ENCODE results near the gene SLBP.

The SLBP gene

DNA sequence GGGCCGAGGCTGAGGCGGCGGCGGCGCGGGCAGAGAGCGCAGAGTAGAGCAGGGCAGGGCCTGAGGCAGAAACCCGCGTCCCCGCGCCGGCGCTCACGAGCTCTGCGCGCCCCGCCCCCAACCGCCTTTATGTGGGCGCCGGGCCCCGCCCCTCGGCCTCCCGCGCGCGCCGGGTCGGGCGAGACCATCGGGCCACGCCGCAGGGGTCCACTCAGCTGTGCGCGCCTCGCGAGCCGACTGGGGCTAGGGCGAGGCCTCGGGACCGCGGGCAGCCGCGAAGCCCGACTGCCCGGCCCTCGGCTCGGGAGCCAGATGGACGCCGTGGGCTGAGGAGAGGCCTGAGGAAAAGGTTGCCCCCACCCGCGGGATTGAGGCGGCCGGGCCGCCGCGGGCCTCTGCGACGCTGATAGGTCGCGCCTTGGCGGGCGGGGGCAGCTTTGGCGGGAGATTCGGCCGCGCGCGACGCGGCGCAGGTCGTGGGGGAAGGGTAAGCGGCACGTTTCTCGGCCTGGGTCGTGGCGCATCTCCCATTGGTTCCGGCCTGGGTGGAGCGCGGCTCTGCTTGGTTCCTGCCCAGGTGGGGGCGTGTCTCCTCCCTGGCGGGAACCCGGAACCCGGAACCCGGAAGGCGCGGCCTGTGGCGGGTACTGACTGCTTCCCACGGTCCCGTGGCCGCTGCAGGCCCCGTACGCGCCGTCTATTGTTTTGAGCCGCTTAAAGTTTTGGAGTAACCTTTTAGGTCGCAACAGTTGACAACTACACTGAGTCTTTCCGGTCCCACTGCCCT, at the start of gene SLBP:
TSS of gene SLBP (minus strand) at position 104 of the 787 bp plus-strand sequence. CDS start 131 bp downstream, outside the sequence.
- peak; percentile 99 for DNase-seq

DNA sequence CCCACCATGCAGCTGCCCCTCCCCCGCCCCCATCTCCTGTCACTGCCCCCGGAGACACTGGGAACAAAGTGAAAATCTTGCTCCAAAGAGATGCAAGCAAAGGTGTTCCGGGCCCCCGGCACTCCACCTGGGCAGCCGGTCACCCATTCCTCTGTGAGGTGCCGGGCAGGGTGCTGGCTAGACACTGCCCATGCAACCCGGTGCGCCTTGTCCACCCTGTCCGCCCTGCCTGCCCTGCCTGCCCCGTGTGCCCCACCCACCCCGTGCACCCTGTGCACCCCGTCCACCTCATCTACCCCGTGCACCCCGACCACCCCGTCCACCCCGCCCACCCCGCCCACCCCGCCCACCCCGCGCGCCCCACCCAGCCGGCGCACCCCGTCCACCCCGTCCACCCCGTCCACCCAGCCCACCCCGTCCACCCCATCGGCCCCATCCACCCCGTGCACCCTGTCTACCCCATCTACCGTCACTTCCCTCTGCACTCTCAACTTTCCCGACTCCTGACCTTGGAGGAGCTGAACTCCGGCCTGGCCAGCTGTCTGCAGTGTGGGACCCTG, 49.1 kb upstream of the SLBP start:
- no peak for DNase-seq

DNA sequence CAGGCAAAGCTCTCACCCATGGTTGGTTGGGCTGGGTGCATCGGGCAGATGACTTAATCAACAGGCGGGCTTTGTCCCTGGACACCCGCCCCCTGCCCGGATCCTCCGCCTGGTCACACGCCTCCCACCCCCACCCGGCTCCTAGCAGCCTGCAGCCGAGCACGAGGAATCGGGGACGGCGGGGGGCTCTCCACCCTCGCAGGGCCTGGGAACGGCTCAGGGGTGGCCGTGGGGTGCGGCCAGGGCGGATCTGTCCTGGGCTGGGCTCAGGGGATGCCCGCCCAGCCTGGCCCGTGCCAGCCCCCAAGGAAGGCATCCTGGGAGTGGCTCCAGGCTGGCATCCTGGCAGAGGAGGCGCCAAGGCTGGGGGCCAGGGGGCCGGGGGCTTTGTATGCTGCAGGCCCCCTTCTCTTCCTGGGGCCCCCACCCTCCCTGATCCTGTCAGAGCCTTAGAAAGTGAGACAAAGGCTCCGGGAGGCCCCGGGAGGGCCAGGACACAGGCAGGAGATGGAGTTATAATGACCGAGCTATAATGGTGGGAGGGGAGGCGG, 48.5 kb upstream of the SLBP start:
- no peak for DNase-seq

DNA sequence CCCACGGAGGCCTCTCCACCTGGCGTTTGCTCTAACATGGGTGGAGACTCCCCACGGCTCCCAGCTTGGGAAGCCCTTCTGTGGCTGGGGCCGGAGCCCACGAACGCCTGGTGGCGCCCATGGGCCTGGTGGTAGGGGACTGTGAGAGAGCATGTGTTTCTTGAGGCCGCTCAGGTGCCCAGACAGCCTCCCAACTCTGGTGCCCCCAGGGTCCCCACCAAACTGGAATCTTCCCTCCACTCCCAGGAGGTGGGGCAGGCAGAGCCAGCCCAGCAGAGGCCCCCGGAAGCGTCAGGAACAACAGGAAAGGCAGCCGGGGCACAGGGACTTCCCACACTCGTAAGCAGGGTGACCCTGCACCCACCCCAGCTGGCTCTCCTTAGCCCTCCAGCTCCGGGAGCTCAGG, 47.7 kb upstream of the SLBP start:
- DNase-seq = no peak

DNA sequence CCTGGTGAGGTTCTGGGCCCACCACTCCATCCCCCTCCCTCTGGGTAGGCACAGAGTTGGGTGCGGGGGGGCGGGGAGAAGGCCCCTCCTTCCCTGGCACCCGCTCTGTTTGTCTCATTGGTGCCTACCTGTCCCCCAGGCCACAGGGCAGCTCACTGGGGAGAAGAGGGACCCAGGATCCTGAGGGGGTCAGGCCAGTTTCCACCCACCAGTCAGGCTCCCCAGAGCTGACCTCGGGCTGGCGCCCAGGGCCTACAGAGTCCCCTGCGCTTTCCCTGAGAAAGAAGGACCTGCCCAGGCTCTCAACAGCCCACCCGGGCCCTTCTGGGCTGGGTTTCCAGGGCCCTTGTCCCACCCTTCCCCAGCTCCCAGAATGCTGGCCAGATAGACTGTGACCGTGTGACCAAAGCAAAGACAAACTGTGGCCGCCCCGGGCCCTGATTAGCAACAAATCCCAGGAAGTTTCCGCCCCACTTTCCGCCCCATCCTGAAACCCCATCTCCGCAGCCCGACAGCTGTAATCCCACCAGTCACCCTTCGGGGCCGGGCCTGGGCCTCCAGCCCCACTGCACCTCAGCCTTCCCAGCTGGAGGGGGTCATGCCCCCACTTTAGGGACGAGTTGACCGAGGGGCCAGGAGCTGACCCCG, 47.2 kb upstream of the SLBP start:
- no peak for DNase-seq

DNA sequence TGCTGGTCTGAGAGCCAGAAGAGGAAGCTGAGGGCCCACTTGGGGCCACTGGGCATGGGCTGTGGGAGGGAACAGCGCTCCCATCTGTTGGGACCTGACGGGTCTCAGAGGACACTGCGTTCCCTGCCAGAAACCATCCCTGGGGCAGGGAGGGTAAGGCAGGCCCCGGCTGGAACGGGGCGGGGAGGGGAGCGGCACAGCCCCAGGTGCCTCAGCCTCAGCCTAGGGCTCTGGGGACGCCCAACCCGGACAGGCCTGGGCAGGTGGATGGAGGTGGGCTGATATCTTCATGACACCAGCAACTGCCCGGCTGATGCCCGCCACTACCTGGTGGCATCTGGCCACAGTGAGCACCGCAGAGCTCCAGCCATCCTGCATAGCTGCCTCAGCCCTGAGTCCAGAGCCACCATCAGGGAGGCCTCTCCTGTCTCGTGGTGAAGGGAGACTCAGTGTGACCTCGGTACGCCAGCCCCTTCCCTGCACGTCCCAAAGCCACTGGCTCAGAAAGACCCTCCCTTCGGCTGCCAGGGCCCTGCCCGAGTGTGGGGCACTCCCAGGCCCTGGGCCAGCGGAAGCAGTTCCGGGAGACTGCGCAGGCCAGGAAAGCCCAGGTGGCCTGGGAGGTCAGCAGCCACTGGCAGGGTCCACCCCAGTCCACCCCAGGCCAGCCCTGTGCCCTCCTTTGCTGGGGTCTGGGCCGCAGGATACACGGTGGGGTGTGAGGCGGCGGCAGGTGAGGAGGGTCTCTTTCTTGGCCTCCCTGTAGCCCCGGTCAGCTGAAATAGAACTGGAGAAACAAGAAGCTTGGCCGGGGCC, 46.4 kb upstream of the SLBP start:
- no peak for DNase-seq

DNA sequence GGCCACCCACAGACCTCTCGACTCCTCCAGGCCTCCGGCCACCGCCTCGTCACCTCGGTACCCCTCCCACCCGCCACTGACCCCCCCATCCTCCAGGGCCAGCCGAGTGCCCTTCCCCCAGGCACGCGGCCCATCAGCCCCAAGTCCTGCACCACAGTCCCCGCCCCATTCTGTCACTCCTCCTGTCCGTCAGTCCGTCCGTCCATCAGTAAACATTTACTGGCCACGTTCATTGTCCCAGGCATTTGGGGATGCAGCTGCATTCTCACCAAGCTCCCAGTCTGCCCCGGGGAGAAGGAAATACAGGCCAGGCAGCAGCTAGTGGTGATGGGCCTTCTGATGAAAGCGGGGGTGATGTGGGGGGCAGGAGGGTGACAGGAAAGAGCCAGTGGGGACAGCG, 45.7 kb upstream of the SLBP start:
- DNase-seq = no peak

DNA sequence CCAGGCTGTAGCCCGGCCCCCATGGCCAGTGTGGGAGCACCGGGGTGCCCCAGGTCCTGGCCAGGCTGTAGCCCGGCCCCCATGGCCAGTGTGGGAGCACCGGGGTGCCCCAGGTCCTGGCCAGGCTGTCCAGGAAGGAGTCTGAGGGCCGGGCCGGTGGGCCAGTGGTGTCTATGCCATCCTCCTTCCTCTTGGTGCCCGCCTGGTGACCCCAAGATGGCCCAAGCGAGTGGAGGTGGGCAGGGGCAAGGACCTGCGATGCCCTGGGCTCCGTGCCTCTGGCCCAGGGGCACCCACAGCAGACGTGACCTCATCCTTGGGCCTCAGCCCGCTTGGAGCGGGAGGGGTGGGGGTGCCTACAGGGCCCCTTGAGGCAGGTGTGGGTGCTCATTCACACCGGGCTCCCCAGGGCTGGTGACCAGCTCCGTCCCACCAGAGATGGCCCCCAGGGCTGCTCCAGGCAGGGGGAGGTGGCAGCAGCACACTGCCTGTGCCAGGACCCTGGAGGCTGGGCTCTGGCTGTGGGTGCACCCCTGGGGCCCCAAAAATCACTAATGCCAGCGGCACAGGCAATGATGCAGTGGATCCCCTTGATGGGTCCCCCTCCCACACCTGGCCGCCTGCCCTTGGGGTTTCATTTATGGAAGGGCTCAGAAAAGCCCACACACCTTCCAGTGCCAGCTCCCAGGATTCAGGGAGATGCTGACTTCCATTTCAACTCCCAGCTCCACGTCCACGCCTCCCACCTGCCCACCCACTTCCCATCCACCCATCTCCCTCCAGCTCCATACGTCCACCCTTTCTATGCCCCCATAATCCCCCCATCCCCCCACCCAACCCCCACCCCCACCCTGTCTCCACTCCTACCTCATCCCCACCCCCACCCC, 45.0 kb upstream of the SLBP start:
- no peak for DNase-seq

DNA sequence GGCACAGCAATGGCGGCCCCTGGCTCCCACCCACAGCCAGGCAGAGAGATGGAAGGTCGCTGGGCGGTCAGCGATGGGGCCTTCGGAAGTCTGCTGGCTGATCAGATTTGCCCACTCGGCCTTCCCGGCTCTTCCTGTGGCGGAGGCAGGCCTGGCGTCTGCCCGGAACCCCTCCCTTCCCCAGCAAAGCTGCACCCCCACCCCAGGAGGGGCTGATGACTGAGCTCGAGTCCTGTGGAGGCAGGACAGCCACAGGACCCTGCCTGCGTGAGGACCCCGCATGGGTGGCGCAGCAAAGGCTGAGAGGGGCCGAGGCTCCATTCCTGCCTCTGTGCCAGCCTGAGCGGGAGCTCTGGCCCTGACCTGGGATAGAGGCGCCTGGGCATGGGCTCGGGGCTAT, 44.0 kb upstream of the SLBP start:
- no peak for DNase-seq

DNA sequence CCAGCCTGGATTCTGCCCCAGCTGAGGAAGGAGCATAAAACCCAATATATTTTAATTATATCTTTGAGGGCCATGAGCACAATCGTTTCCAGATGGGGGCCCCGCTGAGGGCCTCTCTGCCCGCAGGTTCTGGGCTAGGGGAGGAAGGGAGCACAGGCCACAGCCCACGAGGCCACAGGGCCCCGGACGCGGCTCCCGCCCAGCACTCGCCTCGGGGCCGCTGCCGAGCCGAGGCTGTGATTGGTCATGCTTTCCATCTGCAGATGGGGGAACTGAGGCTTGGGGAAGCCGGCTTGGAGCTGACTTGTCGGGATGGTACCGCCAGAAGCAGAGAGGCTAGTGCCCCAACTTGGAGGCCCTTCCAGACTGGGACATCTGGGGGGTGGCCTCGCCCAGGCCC, 43.2 kb upstream of the SLBP start:
- DNase-seq = no peak

DNA sequence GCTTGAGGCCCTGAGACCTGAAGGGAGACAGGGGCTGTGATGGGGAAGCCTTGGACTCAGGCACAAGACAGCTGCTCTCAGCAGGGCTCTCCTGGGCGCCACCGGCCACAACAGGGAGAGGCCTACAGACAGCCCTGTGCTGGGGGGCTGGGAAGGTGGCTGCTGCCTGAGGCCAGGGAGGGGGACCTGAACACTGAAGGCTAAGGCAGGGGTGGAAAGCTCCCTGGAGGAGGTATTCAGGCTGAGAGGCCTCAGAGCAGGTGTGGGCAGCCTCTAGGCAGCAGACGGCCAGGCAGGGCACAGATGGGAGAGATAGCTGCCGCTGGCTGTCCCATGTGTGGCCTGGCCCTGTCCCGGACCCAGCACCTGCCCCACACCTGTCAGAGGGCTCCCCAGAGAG, 42.2 kb upstream of the SLBP start:
- DNase-seq = no peak

DNA sequence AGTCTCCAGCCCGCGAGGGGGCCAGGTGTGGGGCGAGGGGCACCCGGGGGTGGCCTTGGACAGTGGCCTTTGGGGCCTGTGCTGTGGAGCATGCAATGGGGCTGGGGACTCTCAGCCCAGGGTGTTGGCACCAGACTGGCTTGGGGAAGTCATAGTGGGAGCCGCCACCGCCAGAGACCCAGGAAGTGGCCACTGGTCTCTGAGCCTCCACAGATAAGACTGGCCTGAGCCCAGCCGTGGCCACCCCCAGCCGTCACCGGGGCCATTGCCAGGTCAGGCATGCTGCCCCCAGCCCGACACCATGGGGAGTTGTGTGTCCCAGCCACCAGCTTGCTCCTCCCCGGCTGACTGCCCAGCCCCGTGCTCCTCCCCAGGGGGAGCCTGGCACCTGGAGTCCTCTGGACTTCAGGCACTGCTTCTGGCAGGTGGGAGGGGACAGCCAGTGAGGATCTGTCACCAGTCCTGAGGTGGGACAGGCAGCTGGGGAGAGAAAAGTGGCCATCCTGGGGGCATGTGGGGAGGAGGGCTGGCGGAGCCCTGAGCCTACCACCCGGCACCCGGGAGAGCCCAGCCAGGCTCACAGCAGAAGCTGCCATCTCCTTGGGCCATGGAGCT, 41.7 kb upstream of the SLBP start:
- no peak for DNase-seq

DNA sequence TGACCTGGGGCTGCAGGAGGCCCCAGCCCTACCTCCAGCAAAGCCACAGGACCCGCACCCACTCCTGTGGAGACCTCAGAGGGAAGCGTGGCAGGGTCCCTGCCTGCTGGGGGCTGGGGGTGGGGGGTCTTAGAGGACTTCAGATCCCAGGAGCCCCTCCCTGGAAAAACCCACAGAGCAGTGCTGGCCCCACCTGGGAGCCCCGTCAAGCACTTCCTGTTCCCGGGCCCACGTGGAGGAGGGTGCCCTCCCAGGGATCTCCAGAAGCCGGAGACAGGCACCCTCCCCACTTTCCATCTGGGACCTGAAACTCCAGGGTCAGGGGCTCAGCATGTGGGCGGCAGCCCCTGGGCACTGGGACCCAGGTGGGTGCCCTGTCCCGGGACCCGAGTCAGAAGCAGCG, 41.2 kb upstream of the SLBP start:
- no peak for DNase-seq

DNA sequence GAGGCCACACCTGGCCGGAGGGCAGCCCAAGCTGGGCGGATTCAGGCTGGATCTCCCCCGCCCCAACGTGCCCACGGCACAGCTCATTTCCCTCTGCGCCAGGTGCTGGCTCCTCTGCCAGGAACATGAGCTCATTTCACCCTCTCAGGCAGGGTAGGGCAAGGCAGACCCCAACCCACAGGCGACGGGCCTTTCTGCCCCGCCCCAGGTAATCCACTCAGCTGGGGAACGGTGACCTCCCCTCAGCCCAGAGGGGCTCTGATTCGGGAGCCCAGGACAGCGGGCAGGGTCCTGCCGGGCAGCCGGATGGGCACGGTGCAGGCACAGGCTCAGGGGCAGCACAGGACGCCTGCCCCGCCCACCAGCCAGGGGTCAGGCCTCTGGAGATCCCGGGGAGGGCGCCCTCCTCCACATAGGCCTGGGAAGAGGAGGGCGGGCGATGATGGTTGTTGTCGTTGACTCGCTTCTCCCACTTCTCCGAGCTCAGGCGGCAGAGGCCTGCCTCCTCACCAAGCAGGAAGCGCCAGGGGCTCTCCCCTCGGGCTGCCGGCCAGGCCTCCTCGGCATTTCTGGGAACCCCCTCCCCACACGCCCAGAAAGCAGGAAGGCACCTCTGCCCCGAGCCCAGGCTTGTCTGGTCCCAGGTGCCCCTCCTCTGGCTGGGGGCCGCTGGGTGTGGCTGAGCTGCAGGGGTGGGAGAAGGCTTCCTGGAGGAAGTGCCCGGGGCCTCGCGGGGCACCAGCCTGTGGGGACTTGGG, 40.3 kb upstream of the SLBP start:
- DNase-seq = no peak

DNA sequence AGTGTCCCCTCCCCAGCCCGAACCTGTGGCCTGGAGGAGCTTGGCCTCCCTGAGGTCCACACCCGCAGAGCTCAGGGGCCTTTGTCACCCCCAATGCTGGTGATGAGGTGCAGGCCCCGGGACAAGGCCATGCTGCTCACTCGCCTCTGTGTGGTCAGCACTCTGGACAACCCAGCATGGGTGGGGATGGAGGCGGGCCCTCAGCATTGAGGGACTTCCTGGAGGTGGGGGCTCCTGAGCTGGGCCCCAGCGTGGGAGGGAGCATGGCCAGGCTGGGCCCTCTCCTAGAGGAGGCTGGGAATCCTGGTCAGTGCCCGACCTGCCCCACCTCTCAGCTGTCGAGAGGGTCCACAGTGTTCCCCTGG, 39.8 kb upstream of the SLBP start:
- no peak for DNase-seq

DNA sequence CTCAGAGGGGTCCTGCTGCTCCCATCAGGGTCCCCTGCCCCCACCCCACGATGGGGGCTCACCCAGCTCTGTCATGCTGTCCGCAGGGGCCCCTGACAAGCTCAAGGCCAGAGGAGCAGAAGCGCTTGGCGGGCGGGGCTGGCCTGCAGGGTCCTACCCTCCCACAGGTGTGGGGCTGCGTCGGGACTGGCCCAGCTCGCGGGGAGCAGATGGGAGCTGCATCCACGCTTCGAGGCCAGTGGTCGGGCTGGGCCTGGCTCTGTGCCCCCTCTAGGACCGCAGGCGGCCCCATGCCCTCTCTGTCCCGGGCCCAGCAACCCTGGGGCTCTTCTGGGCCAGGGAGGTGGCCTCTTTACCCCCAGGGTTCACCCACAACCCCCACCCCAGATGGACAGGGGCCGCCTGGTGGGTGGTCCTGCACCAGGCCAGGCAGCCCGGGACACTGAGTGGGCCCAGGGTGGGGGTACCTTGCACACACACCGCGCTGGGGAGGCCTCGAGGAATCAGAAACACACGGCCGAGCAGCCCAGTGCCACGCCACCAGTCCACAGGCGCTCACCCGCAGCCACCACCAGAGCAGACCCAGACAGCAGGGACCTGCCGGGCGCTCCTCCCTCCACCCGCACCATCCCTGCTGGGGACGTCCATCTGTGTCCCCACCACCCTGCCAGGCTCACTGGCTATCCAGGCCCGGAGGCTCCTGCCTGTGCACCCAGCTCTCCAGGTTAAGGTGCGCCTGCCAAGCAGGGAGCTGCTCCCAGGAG, 39.2 kb upstream of the SLBP start:
- DNase-seq = no peak

DNA sequence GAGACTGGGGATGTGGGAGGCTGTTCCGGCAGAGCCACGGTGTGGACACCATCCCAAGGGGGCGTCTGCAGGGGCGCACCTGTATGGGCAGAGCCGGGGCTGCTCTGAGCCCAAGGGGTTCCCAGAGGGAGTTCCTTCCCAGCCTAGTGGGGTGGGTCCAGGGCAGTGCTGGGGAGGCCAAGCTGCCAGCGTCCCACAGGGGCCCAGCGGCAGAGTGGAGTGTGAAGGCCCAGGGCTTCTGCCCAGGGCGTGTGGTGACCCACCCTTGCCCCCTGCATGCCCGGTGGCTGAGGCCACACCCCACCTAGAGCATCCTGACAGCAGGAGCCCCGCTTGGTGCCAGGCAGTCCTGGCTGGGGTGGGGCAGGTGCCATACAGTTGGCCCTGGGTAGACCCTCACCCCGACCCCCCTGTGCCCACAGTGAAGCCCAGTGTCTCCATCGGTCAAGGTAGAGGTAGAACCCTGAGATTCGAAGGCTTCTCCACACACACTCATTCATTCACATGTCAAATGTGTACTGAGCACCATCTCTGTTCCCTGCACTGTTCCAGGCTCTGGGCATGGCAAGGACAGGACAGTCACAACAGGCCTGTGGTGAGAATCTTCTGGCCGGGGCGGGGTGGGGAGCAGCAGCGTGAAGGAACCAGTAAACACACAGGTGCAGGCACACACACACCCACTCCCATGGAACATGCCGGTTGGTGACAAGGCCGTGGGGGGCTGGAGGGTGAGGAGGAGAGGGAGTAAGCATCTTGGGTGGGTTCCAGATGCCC, 38.4 kb upstream of the SLBP start:
- DNase-seq = no peak

DNA sequence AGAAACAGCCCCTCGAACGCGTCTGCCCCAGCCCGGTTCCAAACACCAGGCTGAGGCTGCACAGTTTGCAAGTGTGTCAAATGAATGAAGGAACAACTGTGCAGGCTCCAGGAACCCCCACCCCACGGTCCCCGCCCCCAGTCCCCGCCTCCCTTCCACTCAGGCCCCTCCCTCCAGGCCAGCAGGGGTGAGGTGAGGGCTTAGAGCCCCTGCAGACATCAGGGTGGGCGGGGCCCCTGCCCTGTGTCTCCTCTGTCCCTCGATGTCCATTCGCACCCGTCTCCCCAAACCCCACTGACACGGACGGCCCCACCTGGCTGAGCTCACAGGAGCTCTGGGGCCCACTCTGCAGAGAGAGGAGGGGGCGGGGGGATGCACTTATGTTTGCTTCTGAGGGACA, 37.7 kb upstream of the SLBP start:
- no peak for DNase-seq

DNA sequence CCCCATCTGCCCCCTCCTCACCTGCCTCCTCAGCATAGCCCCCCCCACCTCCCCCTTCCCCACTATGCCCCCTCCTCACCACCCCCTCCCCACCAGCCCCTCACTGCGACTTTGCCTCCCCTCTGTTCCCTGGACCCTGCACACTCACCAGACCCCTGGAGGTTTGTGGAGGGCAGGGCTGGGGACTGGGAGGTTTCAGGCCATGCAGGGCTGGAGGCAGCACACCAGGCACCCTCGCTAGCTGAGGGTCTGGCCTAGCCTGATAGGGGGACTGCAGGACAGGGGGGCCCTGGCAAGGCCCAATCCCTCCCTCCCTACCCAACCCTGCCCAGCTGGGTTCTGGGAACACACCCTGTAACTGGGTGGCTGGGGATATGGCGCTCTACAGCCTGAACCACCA, 37.3 kb upstream of the SLBP start:
- DNase-seq = no peak

Data from activated CD4-positive, alpha-beta T cell treated with anti-CD3 and anti-CD28 coated beads, Interleukin-2, amount 50 U/mL, for 1 hour (primary cell).